ENCODE results near the gene ZGRF1.
"Not testable (repeated sequence)": the region's sequence is repeated elsewhere in the genome, so short reads cannot be mapped to it uniquely, and the experiment has no call there.

The ZGRF1 gene

GRCh38 chr4:112517911-112518310, 118.8 kb downstream of the ZGRF1 start:
- no peak for DNase-seq

DNA sequence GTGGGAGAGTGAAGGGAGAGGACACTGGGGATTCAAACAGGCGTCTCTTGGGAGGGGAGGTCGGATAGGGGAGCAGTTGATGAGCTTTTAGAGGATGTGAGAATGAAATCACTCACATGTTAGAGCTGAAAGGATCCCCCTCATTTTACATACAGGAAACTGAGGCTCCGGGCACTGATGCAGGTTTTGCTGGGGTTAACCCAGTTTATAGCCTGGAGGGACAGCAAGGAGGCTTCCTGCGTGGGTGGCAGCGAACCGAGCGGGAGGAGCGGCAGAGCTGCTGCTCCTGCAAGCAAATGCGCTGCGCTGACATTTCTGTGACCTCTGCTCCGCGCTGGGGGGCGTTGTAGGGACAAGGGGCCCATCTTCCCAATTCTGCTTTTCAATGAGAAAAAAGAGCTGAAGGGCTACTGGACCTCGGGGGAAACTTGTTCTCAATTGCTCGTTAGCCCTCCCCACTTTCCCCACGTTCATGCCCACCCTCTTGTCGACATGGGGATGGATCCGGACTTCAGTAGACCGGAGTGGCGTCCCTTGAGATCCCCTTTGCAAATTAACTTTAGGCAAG, 119.6 kb downstream of the ZGRF1 start:
- DNase-seq: no peak

- peak in 9 of 56 donors; percentile 9 to 37 (median 17) for DNase-seq
Measured at GRCh38 chr4:112516471-112517066, 120.1 kb downstream of the ZGRF1 start.

GRCh38 chr4:112516066-112516470, 120.6 kb downstream of the ZGRF1 start, which contains the start of gene NEUROG2:
Gene NEUROG2, minus strand, starts transcription at chr4:112516180. Its CDS starts 705 bp downstream, at chr4:112515475.
- DNase-seq: no peak

DNA sequence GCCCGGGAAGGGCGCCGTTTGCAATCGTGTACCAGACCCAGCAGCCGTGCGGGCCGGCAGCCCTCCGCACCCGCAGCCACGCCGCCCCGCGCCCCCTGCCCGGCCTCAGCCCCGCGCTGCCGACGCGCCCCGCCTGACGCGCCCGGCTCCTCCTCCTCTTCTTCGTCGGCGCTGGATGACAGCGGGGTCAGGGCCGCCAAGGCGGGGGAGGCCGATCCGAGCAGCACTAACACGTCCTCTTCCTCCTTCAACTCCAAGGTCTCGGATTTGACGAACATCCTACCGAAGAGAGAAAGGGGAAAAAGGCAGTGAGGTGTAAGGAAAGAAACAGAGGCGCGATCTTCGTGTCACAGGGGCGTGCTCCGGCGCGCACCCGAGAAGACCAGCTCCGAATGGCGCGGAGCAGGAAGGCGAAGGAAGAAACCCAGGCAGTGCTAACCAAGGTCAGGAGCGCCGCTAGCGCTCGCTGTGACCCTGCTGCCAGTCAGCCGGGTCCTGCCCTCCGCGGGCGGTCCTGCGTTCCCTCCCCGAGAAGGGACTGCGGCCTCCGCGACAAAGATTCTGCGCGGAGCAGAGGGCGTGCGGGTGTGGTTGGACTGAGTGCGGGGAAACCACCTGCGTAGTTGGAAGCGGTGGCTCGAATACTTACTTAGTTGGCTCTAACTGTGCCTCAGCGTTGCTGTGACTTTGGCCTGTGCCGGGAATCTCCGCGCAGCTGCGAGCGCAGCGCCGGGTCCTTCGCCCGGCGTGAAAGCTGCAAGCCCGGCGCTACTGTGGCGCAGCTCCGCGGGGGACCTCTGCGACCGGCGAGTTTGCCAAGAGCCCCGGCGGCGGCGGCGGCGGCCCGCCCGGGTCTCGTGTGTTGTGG, 121.3 kb downstream of the ZGRF1 start:
- peak in 8 of 56 donors; percentile 7 to 53 (median 32) for DNase-seq

DNA sequence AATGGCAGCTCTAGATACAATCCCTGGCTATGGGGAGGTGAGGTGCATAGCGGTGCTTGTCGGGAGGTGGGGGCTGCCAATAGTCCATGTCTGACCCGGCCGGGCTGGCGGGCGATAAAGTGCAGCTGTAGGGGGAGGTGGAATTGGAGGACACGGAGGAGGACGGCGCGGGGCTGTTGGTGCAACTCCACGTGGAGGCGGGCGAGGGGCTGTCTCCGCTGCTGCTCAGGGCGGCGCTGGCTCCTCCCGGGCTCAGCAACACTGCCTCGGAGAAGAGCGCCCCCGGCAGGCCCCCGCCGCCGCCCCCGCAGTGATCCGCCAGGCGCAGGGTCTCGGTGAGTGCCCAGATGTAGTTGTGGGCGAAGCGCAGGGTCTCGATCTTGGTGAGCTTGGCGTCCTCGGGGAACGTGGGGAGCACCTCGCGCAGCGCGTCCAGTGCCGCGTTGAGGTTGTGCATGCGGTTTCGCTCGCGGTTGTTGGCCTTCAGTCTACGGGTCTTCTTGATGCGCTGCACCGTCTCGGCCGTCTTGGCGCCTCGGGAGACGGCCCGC, 122.0 kb downstream of the ZGRF1 start:
- no peak for DNase-seq

DNA sequence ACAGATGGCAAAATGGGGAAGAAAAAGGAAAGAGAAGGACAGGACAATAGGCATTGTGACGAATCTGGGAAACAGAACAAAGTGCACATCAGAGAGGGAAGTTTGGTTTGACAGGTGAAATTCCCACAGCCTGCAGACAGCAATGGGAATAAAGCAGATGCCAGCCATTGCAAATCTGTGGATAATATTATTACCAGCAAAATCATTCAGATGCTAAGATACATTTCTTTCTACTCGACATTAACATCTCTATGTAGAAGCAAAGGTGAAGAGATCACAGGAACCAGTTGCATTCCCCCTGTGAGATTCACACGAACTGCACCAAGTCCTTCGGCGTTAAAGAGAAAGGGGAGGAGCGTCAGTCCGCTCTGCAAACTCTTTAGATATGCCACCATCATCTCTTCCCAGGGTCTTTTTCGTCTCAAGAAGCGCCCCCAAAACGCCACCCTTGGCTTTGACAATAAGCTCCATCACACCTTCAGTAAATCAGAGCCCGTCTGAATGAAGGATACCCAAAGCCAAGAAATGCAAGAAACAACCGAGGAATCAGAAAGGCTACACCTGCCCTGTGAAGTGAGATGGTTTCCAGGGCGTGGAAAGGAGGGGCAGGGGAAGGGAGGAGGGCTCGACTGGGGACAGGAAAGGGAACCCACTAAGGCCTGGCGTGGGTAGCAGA, 122.6 kb downstream of the ZGRF1 start:
- no peak for DNase-seq

- no peak for DNase-seq
Measured at GRCh38 chr4:112511803-112512118, 124.9 kb downstream of the ZGRF1 start.

DNA sequence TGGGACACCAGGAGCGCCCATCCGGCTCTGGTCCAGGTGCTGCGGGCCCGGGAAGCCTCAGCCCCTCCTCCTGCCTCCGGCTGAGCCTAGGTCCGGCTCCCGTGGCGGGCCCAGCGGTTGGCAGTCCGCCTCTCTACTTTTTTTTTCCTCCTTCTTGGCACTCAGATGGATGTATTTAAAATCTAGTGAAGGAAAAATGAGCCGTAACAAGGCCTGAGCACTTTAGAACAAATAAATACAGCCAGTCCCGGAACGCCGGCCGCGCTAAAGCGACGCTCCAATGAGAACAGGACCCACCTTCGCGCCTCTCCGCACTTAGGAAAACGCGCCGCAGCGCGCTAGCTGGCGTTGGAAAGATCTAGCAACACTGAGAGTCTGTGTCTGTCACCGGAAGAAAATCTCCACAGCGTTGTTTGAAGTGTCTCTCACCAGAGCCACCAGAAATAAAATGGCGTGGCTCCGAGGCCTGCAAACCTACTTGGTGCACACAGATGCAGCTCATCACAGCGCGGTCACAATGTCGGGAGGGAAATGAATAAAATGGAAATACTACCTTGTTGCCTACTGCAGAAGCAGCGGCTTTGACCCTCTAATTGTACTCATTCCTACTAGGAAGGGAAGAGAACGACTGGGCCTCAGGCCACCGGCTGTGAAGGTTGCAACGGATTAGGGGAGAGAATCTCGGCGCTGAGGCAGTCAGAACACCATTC, 125.5 kb downstream of the ZGRF1 start:
- DNase-seq: peak in 6 of 56 donors; percentile 2 to 45 (median 25)

DNA sequence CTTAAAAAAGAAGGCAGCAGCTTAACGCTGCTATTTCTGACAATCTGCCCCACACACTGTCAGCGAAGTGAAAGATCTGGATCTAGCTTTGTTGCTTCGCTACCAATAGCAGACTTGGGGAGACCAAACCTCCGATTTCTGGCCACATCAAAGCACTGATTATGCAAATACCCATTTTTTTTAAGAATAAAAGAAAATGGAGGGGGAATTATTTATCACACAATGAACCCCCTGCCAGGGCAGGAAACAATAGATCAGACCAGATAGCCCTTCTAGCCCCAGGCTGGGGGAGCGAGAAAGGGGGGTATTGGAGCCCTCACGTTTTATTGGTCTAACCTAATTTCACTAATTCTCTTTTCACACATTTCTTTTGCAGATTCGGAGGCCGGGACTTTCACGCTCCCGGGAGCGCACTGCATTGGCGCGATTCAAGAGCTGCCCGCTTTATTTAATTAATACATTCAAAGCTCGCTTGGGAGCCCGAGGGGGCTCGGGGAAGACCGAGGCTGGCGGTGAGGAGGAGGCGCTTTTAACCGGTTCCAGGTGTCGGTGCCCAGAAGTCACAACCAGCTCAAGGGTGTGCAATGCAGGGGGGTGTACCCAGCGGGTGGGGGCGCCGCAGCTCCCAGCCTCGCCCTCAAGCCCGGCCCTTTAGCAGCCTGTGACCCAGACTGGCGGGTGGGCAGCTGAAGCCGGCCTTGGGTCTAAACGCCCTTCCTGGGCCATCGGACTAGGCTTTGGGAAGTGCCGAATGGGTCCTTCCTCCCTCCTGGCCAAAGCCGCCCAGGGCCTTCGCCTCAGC, 126.2 kb downstream of the ZGRF1 start:
- DNase-seq: peak in 2 of 56 donors; percentile 5 to 24

DNA sequence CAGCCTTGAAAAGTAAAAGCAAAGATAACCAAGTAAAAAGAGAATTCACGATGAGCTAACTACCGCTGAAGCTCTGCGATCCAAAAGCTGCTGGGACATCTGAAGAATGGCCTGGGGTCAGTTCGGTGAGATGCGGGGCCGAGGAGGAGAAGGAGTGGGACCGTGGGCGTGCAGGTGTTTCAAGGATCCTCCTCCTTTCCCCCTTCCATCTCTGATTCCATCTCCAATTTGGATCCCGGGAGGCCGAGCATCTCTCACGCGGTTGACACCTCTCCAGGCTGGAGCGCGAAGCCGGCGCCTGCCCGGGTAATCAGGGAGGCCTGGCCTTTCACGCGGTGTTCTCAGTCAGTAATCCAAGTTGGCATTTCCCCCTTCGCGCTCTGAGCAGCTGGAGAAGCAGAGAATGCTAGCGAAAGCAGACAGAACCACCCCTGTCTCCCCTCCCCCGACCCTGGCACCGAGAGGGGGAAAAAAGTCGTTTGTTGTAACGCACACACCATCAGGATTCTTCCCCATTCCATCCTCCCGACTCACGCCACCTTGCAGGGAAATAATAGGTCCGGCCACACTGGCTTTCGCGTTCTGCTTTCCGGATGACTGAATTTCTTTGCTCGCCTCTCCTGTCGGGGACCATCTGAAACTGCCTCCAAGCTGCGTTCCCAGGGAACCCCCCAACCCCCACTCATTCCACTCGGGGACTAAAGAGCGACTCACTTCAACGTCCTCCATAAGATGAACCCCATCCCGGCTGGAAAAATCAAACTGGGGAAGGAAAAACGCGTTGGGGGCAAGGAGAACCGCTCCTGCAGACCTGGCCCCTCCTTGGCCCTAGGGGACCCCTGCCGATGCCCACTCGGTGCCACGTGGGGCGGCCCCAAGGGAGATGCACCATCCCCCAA, 127.2 kb downstream of the ZGRF1 start:
- DNase-seq: peak in 1 of 56 donors; percentile 13

DNA sequence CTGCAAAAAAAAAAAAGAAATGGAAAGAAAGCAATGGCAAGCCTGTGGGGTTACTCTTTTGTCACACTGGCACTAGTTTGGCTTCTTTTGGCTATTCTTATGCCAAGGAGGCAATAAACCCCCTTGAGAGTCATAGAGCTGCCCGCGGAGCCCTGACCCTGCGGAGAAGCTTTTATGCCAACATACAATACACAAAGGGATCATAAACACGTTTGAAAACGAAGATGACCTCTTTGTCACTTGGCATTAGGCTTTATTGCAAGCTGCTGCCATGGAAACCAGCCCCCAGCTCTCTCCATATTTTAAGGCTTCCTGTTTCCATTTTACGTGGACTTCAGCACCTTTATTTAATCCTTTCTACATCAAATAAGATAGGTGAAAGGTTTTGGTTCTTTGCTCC, 128.4 kb downstream of the ZGRF1 start:
- no peak for DNase-seq

- DNase-seq: no peak
Measured at GRCh38 chr4:112504807-112505206, 131.9 kb downstream of the ZGRF1 start.

DNA sequence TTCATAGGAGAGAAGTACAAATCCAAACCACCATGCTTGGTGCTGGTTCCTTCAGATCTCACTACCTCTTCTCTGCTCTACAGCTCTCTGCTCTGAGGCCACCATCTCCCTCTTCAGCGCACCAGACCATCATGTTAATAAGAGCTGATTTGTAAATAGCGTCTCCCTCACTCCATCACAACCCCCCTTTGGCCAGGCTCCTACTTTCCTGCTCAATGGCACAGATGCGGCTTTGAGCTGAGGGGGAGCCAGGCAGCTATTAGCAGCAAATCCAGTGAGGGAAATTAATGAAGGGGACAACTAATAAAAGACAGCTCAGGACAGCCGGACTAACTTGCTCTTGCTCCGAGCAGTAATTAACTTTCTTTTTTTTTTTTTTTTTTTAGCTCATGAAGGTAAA, 133.8 kb downstream of the ZGRF1 start:
- no peak for DNase-seq

- DNase-seq: no peak
Measured at GRCh38 chr4:112492321-112492720, 144.4 kb downstream of the ZGRF1 start.

GRCh38 chr4:112490808-112491207, 145.9 kb downstream of the ZGRF1 start:
- not testable (repeated sequence) for DNase-seq

Data from amygdala (tissue), 56 donors.